ENCODE results near the gene FUT6.
"Not testable (repeated sequence)": the region's sequence is repeated elsewhere in the genome, so short reads cannot be mapped to it uniquely, and the experiment has no call there.

The FUT6 gene

GRCh38 chr19:5844456-5845433, 5.2 kb upstream of the FUT6 start:
- H3K4me3 ChIP-seq (ENCODE audit: low read length) = no peak overlapping the region
- no peak overlapping the region for H2AFZ ChIP-seq (ENCODE audit: low read depth, low read length)
- no peak overlapping the region for H3K9ac ChIP-seq (ENCODE audit: low read length)
- TF ChIP-seq, protein P1, sequence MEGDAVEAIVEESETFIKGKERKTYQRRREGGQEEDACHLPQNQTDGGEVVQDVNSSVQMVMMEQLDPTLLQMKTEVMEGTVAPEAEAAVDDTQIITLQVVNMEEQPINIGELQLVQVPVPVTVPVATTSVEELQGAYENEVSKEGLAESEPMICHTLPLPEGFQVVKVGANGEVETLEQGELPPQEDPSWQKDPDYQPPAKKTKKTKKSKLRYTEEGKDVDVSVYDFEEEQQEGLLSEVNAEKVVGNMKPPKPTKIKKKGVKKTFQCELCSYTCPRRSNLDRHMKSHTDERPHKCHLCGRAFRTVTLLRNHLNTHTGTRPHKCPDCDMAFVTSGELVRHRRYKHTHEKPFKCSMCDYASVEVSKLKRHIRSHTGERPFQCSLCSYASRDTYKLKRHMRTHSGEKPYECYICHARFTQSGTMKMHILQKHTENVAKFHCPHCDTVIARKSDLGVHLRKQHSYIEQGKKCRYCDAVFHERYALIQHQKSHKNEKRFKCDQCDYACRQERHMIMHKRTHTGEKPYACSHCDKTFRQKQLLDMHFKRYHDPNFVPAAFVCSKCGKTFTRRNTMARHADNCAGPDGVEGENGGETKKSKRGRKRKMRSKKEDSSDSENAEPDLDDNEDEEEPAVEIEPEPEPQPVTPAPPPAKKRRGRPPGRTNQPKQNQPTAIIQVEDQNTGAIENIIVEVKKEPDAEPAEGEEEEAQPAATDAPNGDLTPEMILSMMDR (IDR thresholded peaks at IDR 0.05; ENCODE audit: low read depth, low read length) = no peak
- TF ChIP-seq EZH2phosphoT487 (IDR thresholded peaks at IDR 0.05; ENCODE audit: low read depth) = no peak
- no peak overlapping the region for H3K27ac ChIP-seq (ENCODE audit: low read length)
- no peaks in the 10 kb centered on the region for H3K9me3 ChIP-seq (ENCODE audit: insufficient read depth, low read length)
- no peak overlapping the region for H3K4me2 ChIP-seq (ENCODE audit: low read length)
- H3K27me3 ChIP-seq (ENCODE audit: low read depth, low read length) = peaks cover 12% of the 10 kb centered on the region; the same call in 1 of the 2 replicates
- H3K36me3 ChIP-seq (replicated peaks; ENCODE audit: low read depth, low read length) = no peaks in the 10 kb centered on the region
- no peaks in the 10 kb centered on the region for H3K79me2 ChIP-seq (ENCODE audit: low read length)
- no peaks in the 10 kb centered on the region for H4K20me1 ChIP-seq (ENCODE audit: insufficient read depth, low read length)
- H3K4me1 ChIP-seq (ENCODE audit: low read length) = no peaks in the 10 kb centered on the region

GRCh38 chr19:5843295-5843927, 3.9 kb upstream of the FUT6 start:
- H3K9me3 ChIP-seq (ENCODE audit: insufficient read depth, low read length) = no peaks in the 10 kb centered on the region
- no peak overlapping the region for H3K27ac ChIP-seq (ENCODE audit: low read length)
- no peak overlapping the region for H3K4me3 ChIP-seq (ENCODE audit: low read length)
- no peak overlapping the region for H2AFZ ChIP-seq (ENCODE audit: low read depth, low read length)
- no peaks in the 10 kb centered on the region for H4K20me1 ChIP-seq (ENCODE audit: insufficient read depth, low read length)
- H3K4me1 ChIP-seq (ENCODE audit: low read length) = no peaks in the 10 kb centered on the region
- TF ChIP-seq, protein P1 (IDR thresholded peaks at IDR 0.05; ENCODE audit: low read depth, low read length) = no peak
- no peak for TF ChIP-seq EZH2phosphoT487 (IDR thresholded peaks at IDR 0.05; ENCODE audit: low read depth)
- H3K36me3 ChIP-seq (replicated peaks; ENCODE audit: low read depth, low read length) = no peaks in the 10 kb centered on the region
- H3K79me2 ChIP-seq (ENCODE audit: low read length) = no peaks in the 10 kb centered on the region
- no peak overlapping the region for H3K4me2 ChIP-seq (ENCODE audit: low read length)
- no peak overlapping the region for H3K9ac ChIP-seq (ENCODE audit: low read length)
- peaks cover 4% of the 10 kb centered on the region; the same call in 1 of the 2 replicates for H3K27me3 ChIP-seq (ENCODE audit: low read depth, low read length)

DNA sequence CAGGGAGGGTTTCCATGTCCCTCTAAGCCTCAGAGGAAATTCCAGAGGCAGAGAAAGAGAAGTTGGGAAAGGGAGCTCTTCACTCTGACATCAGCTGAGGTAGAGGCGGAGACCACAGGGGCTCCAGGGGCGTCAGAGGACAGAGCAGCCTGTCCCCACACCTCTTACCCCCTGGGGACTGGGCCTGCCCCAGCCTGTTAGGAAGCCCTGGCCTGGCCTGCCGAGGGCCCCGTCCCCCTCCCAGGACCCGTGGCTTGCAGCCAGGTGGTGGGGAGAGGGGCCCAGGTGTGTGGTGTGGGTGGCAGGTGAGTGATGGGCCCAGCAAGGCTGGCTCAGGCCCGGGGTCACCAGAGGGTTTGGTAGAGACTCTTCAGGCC, 2.2 kb upstream of the FUT6 start:
- H3K9ac ChIP-seq (ENCODE audit: low read length); H3K36me3 ChIP-seq (replicated peaks; ENCODE audit: low read depth, low read length); H3K4me3 ChIP-seq (ENCODE audit: low read length); H3K9me3 ChIP-seq (ENCODE audit: insufficient read depth, low read length); H3K27me3 ChIP-seq (ENCODE audit: low read depth, low read length); H2AFZ ChIP-seq (ENCODE audit: low read depth, low read length); H3K4me2 ChIP-seq (ENCODE audit: low read length); H4K20me1 ChIP-seq (ENCODE audit: insufficient read depth, low read length); H3K79me2 ChIP-seq (ENCODE audit: low read length); H3K4me1 ChIP-seq (ENCODE audit: low read length); H3K27ac ChIP-seq (ENCODE audit: low read length): not testable (repeated sequence)

DNA sequence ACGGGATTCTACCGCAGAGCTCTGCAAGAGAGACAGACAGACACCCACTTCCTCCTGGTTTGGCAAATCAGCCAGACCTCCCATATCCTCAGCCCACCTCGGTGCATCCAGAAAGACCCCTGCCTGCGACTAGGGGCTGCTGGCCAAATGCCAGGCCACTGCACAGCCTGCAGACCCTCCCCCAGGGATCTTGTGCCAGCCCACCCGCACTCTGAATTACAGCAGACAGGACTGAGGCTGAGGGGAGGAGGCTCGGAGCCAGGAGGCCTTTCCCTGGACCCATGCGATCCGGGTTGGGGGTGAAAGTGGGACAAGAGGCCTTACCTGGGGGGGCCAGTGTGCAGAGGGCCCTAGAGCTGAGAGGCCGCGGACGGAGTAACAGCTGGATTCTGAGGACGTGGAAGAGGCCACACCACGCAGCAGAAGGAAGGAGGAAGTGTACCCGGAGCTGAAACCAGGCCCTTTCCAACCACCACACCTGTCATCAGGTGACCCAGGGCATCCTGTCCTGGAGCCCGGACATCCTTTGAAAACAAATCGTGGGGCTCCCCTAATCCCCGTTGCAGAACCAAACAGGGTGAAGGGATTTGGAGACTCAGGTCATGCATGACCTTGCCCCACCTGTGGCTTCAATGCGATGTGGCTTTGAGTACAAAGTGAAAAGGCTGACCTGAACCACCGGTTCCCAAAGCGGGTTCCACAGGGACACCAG, 993 bp downstream of the FUT6 start:
- peaks cover 17% of the 10 kb centered on the region; the same call in 1 of the 2 replicates for H3K27me3 ChIP-seq (ENCODE audit: low read depth, low read length)
- H3K79me2 ChIP-seq (ENCODE audit: low read length) = no peaks in the 10 kb centered on the region
- no peak overlapping the region for H3K4me3 ChIP-seq (ENCODE audit: low read length)
- no peak overlapping the region for H3K4me2 ChIP-seq (ENCODE audit: low read length)
- H3K27ac ChIP-seq (ENCODE audit: low read length) = no peak overlapping the region
- no peaks in the 10 kb centered on the region for H3K9me3 ChIP-seq (ENCODE audit: insufficient read depth, low read length)
- no peaks in the 10 kb centered on the region for H4K20me1 ChIP-seq (ENCODE audit: insufficient read depth, low read length)
- no peak overlapping the region for H3K9ac ChIP-seq (ENCODE audit: low read length)
- H3K4me1 ChIP-seq (ENCODE audit: low read length) = no peaks in the 10 kb centered on the region
- TF ChIP-seq, protein P1 (IDR thresholded peaks at IDR 0.05; ENCODE audit: low read depth, low read length) = no peak
- TF ChIP-seq EZH2phosphoT487 (IDR thresholded peaks at IDR 0.05; ENCODE audit: low read depth) = no peak
- H2AFZ ChIP-seq (ENCODE audit: low read depth, low read length) = no peak overlapping the region
- no peaks in the 10 kb centered on the region for H3K36me3 ChIP-seq (replicated peaks; ENCODE audit: low read depth, low read length)
